Body of pancreas (tissue), 4 donors: ENCODE data around the gene PAX6.

Source experiments
- POLR2A ChIP-seq, 3 donors: fragments of 450-650 bp; IDR thresholded peaks; one replicate each; pipeline ENCODE4 v1.6.1; 2016; ENCODE audit warnings: antibody characterized with exemption in 3 of 3, mild to moderate bottlenecking in 2 of 3
- TF ChIP-seq, protein P1 (sequence below), 7 experiments: fragments of 450-650 bp in 4 of 7; fragments of 200-600 bp in 3 of 7; sonication (generic) in 3 of 7; IDR thresholded peaks; one replicate each; pipeline ENCODE4 v1.5.1; 2016 to 2019; ENCODE audit warnings: antibody characterized with exemption in 7 of 7

- TF ChIP-seq, protein P1, sequence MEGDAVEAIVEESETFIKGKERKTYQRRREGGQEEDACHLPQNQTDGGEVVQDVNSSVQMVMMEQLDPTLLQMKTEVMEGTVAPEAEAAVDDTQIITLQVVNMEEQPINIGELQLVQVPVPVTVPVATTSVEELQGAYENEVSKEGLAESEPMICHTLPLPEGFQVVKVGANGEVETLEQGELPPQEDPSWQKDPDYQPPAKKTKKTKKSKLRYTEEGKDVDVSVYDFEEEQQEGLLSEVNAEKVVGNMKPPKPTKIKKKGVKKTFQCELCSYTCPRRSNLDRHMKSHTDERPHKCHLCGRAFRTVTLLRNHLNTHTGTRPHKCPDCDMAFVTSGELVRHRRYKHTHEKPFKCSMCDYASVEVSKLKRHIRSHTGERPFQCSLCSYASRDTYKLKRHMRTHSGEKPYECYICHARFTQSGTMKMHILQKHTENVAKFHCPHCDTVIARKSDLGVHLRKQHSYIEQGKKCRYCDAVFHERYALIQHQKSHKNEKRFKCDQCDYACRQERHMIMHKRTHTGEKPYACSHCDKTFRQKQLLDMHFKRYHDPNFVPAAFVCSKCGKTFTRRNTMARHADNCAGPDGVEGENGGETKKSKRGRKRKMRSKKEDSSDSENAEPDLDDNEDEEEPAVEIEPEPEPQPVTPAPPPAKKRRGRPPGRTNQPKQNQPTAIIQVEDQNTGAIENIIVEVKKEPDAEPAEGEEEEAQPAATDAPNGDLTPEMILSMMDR (IDR thresholded peaks at IDR 0.05), result no peak
- TF ChIP-seq POLR2A (IDR thresholded peaks at IDR 0.05), result no peak
Measured at GRCh38 chr11:31850365-31850764, 39.2 kb upstream of the PAX6 start.
